Activated naive CD4-positive, alpha-beta T cell (primary cell): ENCODE results near the gene RNF217.

ENCODE experiments used
- DNase-seq, 4 experiments: peaks; one replicate each; lab custom pipeline; 2025; lab: John Stamatoyannopoulos, UW

The RNF217 gene

DNA sequence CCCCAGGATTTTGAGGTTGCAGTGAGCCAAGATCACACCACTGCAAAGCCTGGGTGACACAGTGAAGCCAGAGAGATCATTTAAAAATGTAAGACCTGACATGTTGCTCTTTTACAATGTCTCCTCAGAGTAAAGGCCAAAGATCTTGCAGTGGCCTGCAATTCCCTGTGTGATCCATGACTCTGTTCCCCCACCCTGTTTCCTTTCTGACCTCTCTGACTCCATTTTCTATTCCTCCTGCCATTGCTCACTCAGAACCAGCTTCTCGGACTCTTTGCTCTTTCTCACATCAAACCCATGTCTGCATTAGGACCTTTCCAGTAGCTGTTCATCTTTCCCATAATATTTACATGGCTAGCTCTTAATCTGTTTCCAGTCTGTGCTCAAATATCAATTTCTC lies 28.8 kb downstream of the RNF217 start:
- no peak for DNase-seq

DNA sequence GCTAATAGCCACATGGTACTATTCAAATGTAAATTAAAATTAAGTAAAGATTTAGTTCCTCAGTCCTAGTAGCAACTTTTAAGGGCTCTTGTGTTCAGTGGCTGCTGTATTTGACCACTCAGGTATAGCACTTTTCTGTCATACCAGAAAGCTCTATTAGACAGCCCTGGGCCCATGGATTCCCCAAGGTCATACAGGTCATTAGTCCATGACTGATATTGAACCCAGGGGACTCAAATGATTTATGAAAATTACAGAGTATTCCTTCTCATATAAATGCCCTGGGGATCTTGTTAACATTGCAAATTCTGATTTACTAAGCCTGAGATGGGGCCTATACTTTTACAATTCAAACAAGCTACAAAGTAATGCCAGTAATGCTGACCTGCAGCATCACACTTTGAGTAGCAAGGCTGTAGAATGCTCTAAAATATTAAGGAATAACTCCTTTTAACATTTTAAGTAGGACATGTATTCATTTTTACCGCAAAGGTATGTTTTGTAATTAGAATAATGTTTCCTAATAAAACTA lies 29.6 kb downstream of the RNF217 start:
- no peak for DNase-seq

DNA sequence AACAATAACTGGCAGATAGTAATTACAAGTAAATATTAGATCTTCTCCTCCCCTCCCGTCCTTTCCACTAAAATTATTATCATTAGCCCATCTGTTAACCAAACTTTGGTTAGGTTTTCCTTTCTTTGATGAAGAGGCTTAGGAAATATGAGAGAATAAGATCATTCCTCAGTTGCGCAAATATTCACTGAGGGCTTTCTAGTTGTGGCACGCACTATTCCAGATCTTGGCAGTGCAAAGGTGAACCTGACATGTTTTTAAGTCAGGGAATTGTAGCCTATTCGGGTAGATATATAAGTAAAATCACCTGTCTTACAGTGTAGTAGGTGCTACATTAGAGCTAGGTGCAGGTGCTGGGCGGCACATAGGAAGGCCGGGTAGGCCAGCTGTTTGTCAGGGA lies 31.1 kb downstream of the RNF217 start:
- no peak for DNase-seq

GRCh38 chr6:124994648-124995047 lies 32.4 kb downstream of the RNF217 start:
- DNase-seq = no peak

DNA sequence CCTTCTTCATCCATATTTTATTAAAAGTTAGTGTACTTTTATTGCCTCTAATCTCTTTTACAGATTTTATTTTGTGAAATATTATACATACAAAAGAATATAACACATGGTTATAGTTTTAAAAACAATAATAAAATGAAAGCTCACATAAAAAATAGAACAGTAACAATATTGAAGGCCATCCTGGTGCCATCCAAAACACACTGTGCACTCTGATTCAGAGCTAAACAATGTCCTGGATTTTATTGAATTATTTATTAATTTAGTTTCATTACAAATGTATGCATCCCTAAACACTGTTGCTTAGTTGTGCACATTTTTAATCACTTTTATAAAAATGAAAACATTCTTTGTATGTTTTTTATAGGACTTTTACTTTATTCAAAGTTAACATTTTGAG lies 32.9 kb downstream of the RNF217 start:
- no peak for DNase-seq

DNA sequence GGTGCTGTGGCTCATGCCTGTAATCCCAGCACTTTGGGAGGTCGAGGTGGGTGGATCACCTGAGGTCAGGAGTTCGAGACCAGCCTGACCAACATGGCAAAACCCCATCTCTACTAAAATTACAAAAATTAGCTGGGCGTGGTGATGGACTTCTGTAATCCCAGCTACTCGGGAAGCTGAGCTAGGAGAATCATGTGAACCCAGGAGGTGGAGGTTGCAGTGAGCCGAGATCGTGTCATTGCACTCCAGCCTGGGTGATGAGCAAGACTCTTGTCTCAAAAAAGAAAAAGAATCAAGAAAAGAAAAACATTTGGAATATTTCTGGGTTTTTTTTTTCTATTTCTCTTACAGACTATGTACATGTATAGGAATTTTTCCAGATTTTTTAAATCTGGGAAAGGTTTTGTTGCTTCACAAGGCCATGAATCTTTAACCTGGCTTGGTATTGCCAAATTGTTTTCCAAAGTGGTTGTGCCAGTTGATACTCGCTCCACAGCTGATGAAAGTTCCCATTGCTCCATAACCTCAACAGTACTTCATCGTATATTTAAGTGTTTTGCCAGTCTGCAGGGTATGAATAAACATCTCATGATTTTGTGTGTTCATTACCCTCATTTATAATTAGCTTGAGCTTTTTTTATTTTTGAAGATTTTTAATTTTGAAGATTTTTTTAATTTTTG lies 33.5 kb downstream of the RNF217 start:
- no peak for DNase-seq

DNA sequence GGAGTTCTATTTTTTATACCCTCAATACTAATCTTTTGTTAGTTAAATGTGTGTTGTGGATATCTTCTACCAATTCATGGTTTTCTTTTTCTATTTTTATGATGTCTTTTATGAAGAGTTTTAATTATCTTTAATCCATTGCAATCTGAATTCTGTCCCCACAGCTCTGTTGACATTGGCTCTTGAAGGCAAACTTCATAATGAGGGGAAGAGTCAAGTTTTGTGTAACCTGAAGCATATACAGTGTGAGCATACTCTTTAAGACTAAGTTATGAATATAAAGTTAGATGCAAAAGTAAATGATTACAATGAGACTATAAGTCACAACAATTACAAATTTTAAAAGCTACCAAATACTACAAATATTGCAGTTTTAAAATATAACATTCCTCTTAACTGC lies 34.2 kb downstream of the RNF217 start:
- DNase-seq = no peak

- no peak for DNase-seq
These were observed 35.1 kb downstream of the RNF217 start for GRCh38 chr6:124997196-124997875.

DNA sequence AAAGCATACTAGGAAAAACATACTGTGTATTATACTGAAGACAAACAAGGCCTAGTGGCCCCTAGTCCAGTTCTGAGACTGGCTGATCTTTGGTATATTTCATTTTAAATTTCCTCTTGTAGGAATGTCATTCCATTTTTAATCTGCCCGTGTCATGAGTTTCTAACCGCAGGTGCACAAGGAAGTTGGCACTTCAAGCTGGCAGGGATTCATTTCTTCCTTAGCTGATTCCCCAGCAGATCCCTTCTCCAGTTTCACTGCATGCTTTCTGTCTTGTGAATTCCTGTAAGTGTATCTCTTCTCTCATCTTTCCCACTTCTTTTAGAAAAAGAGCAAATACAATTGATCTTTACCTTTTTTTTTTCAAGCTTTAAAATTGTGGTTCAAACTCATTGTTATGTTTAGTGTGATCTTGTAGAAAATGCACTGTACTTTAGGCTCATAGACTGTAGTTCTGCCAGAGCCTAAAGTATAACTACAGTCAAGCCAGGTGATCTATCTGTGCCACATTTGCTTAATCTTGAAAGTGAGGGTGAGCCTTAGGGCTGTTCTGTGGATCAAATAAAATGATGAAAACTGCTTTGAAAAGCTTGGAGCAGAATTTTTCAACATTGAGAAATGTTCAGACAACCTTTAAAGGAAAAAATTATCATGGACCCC lies 37.0 kb downstream of the RNF217 start:
- DNase-seq = no peak

- DNase-seq = no peak
These were observed 39.6 kb downstream of the RNF217 start for GRCh38 chr6:125001684-125002405.

- no peak for DNase-seq
These were observed 40.1 kb downstream of the RNF217 start for GRCh38 chr6:125002406-125002741.

- DNase-seq = no peak
These were observed 40.8 kb downstream of the RNF217 start for GRCh38 chr6:125003070-125003469.

- no peak for DNase-seq
These were observed 42.0 kb downstream of the RNF217 start for GRCh38 chr6:125004198-125004597.

GRCh38 chr6:125004797-125005595 lies 42.8 kb downstream of the RNF217 start:
- DNase-seq = no peak

DNA sequence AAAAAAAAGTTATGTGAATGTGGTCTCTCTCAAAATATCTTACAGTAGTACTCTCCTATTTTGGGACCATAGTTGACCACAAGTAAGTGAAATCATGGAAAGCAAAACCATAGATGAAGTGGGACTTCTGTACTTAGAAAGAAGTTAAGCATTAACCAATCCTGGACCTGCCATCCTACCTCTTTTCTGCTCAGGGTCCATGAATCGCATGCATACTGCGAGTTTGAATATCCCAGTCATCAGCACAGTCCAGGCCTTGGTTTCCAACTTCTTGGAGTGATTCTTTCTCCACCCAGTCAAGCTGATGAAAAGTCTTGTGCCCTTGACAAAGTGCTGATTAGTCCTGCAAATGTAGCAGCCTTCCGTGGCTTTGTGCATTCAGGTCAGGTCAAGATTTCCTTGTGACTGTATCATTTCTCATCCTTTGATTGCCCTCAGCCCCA lies 46.0 kb downstream of the RNF217 start:
- no peak for DNase-seq

- no peak for DNase-seq
These were observed 46.7 kb downstream of the RNF217 start for GRCh38 chr6:125008957-125009356.

DNA sequence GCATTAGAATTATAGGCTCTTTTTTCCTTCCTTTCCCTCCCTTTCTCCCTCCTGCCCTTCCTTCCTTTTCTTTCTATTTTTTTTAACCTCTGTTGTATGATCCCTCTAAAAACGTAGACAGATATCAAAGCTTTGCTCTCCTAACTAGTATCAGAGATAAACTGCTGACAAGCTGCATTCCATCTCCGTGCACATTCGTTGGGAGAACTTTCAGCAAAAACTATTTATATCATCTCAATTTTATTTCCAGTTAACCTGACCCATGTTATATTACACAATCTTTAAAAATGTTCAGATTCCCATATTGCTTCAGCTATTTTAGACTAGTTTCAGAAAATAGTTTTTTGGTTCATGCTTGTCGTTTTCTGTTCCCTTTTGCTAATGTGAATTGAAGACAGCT lies 47.3 kb downstream of the RNF217 start:
- no peak for DNase-seq

DNA sequence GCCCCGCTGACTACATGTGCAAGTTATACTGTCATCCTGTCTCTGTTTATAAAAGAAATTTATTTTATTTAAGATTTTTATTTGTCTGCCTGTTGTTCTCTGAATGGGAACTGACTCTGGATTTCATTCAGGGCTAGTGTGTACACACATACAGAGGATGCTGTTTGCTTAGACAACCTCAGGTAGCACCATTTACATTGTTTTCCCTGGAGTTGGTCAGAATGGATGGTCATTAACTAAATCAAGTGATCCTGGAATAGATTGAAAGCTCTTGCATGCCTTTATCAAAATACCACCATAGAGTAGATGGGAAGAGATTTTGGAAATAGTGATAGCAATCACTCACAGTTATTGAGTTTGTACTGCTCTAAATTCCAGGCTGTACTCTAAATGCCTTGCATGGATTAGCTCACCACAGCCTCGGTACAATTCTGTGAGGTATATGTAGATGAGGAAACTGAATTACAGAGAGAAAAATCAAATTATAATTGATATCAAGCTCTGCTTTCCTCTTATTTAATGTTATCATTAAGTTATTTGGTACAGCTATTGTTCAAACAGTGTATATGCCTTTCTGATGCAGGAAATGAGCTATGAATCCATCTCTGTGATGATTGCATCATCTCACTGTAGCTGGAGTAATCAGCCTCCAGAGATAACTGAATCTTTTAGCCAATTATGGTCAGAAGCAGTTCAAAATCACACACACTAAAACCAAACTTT lies 51.9 kb downstream of the RNF217 start:
- DNase-seq = no peak

GRCh38 chr6:125014661-125014957 lies 52.4 kb downstream of the RNF217 start:
- DNase-seq = no peak

- DNase-seq = no peak
These were observed 52.9 kb downstream of the RNF217 start for GRCh38 chr6:125015152-125015551.

GRCh38 chr6:125018136-125018535 lies 55.9 kb downstream of the RNF217 start:
- no peak for DNase-seq
